ENCODE results near the gene LRATD1. TPM values are rescaled to one million over a fixed set of nuclear protein-coding genes. Genes with fewer than 3 reads are reported as not detected.

The LRATD1 gene, protein sequence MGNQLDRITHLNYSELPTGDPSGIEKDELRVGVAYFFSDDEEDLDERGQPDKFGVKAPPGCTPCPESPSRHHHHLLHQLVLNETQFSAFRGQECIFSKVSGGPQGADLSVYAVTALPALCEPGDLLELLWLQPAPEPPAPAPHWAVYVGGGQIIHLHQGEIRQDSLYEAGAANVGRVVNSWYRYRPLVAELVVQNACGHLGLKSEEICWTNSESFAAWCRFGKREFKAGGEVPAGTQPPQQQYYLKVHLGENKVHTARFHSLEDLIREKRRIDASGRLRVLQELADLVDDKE
- total RNA-seq, result 2.3 and 3.8 TPM in 2 replicates

GRCh38 chr2:14632133-14632936, at the start of gene LRATD1:
LRATD1 (plus strand) TSS chr2:14632717; CDS start chr2:14633980, 1,263 bp downstream.

Data from mammary microvascular endothelial cell (primary cell).